Prostate gland (tissue), 2 donors: ENCODE measurements around the gene EPB41L2. TPM values are rescaled to one million over a fixed set of nuclear protein-coding genes. Genes with fewer than 3 reads are reported as not detected.

Experiments used
- DNase-seq: peaks from one replicate; pipeline ENCODE4 v3.0.0-alpha.2; 2019; ENCODE audit warnings: low spot score
- H3K27ac ChIP-seq, 2 donors: fragments of 200-600 bp; sonication (generic); 2 replicates each; pipeline ENCODE4 v1.5.1; 2017 to 2019
- H3K27me3 ChIP-seq: fragments of 200-600 bp; sonication (generic); replicated peaks from 2 replicates; pipeline ENCODE4 v1.5.1; 2019; ENCODE audit not compliant: insufficient read depth
- H3K36me3 ChIP-seq, 2 donors: fragments of 200-600 bp; sonication (generic); 1 replicate in 1 of 2; 2 replicates in 1 of 2; pipeline versions ENCODE4 v1.5.1 to v1.8.1; 2017 to 2019
- H3K4me1 ChIP-seq: fragments of 200-600 bp; sonication (generic); replicated peaks from 2 replicates; pipeline ENCODE4 v1.5.1; 2019
- H3K4me3 ChIP-seq, 2 donors: fragments of 200-600 bp; sonication (generic); 2 replicates each; pipeline ENCODE4 v1.5.1; 2017 to 2019
- H3K9me3 ChIP-seq: fragments of 200-600 bp; sonication (generic); 2 replicates; pipeline ENCODE4 v1.5.1; 2017
- POLR2A ChIP-seq: fragments of 450-650 bp; IDR thresholded peaks from one replicate; pipeline ENCODE4 v1.6.1; 2016; ENCODE audit warnings: antibody characterized with exemption, mild to moderate bottlenecking
- POLR2AphosphoS5 ChIP-seq: sonication (generic); formaldehyde crosslinking; IDR thresholded peaks from one replicate; pipeline ENCODE4 v1.6.1; 2017; ENCODE audit warnings: antibody characterized with exemption
- WGBS: methylation state at CpG from one replicate; pipeline ENCODE4 v1.1.5; 2018; 5-methylcytosine and 5-hydroxymethylcytosine counted together
- intact Hi-C: fragments of 100-400 bp; cut with DNase I; formaldehyde crosslinking; loops from one replicate; pipeline ENCODE4 v1.14.2; 2022
- total RNA-seq, 2 donors: library from RNA; depleted of rRNA; stranded (reverse); fragments of >200 nt; gene quantifications; one replicate each; pipeline ENCODE4 v1.1.0, GENCODE V29; 2016
- TF ChIP-seq, protein P1 (sequence below), 4 experiments: fragments of 200-600 bp in 2 of 4; fragments of 450-650 bp in 2 of 4; sonication (generic) in 2 of 4; IDR thresholded peaks; 1 replicate in 3 of 4; 2 replicates in 1 of 4; pipeline ENCODE4 v1.5.1; 2016 to 2019; ENCODE audit warnings: antibody characterized with exemption in 4 of 4, mild to moderate bottlenecking in 2 of 4, moderate library complexity in 2 of 4

The EPB41L2 gene
- total RNA-seq, 2 donors from 2014 or later, result 11.9 to 105 TPM

DNA sequence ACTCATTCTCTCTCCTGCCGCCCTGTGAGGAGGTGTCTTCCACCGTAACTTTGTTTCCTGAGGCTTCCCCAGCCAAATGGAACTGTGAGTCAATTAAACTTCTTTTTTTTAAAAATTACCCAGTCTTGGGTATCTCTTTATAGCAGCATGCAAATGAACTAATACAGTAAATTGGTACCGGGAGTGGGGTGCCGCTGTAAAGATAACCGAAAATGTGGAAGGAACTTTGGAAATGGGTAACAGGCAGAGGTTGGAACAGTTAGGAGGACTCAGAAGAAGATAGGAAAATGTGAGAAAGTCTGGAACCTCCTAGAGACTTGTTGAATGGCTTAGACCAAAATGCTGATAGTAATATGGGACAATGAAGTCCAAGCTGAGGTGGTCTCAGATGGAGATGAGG lies 55.8 kb downstream of the EPB41L2 start:
- no peaks in the 10 kb centered on the region for H3K9me3 ChIP-seq
- H3K4me3 ChIP-seq, result no peak overlapping the region
- no peak overlapping the region for H3K27ac ChIP-seq
- WGBS, result 85% methylated on average over 5 of the region's 5 CpGs
- no peak for DNase-seq
- H3K36me3 ChIP-seq, result no peaks in the 10 kb centered on the region
- TF ChIP-seq POLR2A (no peak), POLR2AphosphoS5 (no peak)
- TF ChIP-seq, protein P1, sequence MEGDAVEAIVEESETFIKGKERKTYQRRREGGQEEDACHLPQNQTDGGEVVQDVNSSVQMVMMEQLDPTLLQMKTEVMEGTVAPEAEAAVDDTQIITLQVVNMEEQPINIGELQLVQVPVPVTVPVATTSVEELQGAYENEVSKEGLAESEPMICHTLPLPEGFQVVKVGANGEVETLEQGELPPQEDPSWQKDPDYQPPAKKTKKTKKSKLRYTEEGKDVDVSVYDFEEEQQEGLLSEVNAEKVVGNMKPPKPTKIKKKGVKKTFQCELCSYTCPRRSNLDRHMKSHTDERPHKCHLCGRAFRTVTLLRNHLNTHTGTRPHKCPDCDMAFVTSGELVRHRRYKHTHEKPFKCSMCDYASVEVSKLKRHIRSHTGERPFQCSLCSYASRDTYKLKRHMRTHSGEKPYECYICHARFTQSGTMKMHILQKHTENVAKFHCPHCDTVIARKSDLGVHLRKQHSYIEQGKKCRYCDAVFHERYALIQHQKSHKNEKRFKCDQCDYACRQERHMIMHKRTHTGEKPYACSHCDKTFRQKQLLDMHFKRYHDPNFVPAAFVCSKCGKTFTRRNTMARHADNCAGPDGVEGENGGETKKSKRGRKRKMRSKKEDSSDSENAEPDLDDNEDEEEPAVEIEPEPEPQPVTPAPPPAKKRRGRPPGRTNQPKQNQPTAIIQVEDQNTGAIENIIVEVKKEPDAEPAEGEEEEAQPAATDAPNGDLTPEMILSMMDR (IDR thresholded peaks at IDR 0.05), result no peak
- H3K4me1 ChIP-seq, result no peaks in the 10 kb centered on the region
- no peaks in the 10 kb centered on the region for H3K27me3 ChIP-seq
- intact Hi-C loops, result no loop called here

DNA sequence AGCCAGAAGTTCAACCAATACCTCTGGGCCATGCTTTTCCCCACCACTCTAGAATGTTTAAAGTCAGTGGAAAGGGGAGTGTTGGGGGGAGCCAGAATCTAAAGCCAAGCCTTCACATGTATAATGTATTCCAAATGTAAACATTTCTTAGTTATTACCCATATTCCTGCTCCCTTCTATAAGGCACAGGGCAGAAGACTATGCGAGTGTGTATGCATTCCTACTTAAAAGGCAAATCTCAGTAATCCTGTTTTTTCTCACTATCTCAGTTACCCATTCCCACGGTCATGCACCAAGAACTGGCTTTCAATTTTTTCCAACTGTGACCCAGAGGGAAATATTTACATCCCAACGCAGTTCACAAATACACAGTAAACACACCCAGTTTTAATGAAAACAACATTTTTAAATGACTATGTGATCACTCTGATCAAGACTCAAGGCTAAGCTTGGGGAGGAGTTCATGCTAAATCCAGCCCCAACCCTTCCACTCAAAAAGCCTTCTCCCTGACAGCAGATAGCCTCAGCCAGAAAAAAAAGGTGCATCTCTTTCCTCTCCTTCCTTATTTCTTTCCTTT lies 57.5 kb downstream of the EPB41L2 start:
- H3K4me1 ChIP-seq, result no peaks in the 10 kb centered on the region
- no peaks in the 10 kb centered on the region for H3K36me3 ChIP-seq
- intact Hi-C loops, result no loop called here
- no peaks in the 10 kb centered on the region for H3K27me3 ChIP-seq
- no peak overlapping the region for H3K27ac ChIP-seq
- WGBS, result 92% methylated on average over 3 of the region's 3 CpGs
- TF ChIP-seq POLR2A (no peak), POLR2AphosphoS5 (no peak)
- TF ChIP-seq, protein P1 (IDR thresholded peaks at IDR 0.05), result no peak
- H3K4me3 ChIP-seq, result no peak overlapping the region
- H3K9me3 ChIP-seq, result no peaks in the 10 kb centered on the region
- no peak for DNase-seq

DNA sequence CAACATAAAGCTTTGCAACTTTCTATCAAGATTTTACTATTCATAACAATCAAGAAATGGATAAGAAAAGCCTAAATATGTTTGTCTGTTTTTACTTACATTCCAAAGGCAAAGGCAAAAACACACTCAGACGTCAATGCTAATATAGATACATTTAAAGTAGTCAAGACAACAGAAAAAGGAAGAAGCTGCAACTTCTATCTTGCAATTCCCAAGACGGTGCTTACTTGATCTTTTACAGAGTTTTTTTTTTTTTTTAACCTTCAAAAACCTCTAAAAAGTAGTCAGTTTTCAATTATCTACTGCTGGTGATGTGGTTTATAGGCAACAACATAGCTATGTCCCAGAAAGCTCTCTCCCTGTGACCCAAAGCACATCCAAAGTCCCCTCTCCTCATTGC lies 58.1 kb downstream of the EPB41L2 start:
- no peaks in the 10 kb centered on the region for H3K4me1 ChIP-seq
- no peak for TF ChIP-seq POLR2AphosphoS5
- TF ChIP-seq, protein P1 (IDR thresholded peaks at IDR 0.05), result no peak
- no peak for TF ChIP-seq POLR2A
- no peak overlapping the region for H3K27ac ChIP-seq
- no peaks in the 10 kb centered on the region for H3K9me3 ChIP-seq
- DNase-seq, result no peak
- no peak overlapping the region for H3K4me3 ChIP-seq
- H3K36me3 ChIP-seq, result no peaks in the 10 kb centered on the region
- intact Hi-C loops, result no loop called here
- 80% methylated on average over 2 of the region's 2 CpGs for WGBS
- no peaks in the 10 kb centered on the region for H3K27me3 ChIP-seq

DNA sequence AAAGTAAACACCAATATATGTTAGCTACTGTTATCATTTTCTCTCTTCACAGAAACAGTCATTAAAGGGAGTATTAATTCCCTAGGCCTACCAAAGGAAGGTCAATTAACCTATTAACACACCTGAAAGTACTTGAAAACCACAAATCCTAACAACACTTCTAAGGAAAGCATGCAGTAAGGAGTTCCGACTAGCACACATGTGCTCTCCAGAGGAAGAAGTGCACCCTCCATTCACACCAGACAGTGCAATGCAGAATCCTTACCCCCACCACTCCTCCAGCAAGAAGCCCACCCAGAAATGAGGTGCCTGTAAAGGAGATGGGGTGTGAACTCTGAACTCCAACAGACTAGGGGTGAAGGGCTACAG lies 58.7 kb downstream of the EPB41L2 start:
- Histone ChIP-seq H3K9me3 (no peaks in the 10 kb centered on the region), H3K36me3 (no peaks in the 10 kb centered on the region), H3K27me3 (no peaks in the 10 kb centered on the region), H3K4me3 (no peak overlapping the region), H3K27ac (no peak overlapping the region), H3K4me1 (no peaks in the 10 kb centered on the region)
- WGBS, result 100% methylated on average over 1 of the region's 1 CpG
- intact Hi-C loops, result no loop called here
- DNase-seq, result no peak
- TF ChIP-seq POLR2AphosphoS5, result no peak
- no peak for TF ChIP-seq POLR2A
- TF ChIP-seq, protein P1 (IDR thresholded peaks at IDR 0.05), result no peak

DNA sequence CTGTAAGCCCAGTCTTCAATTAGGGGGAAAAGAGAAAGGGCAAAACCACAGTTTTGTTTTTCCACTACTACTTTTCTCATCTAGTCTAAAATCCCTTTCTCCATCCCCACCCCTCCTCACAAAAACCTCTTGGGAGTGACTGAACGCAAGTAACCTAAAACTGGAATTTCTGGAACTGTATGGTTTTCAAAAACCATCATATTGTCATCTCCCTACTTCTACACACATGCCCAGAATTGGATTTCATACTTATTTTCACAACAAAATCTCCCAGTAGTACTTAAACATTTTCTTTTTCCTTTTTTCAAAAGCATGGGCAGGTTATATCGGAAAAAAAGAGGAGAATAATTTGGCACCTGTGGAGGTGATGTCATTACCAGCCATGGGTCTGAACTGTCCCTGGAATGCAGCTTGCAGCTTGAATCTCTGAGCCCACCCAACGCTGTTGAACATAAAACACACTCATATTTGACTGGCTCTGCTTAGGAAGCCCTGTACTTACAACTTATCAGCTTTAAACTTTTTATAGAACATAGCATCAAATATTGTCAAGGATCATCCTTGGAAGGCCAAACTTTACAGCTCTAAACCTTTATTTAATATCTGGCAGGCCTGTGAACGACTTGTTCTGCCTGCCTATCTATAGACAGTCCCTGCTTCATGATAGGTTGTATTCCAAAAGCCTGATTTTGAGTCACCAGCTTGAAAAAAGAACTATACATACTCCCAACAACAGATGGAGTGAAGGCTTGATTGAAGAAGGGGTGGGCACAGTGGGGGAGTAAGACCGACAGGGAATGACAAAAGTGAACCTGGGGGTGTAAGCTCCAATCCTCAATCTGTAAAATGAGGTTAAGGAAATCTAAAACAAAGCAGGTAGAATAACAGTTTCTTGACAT lies 59.3 kb downstream of the EPB41L2 start:
- intact Hi-C loops, result no loop called here
- Histone ChIP-seq H3K36me3 (no peaks in the 10 kb centered on the region), H3K4me1 (no peaks in the 10 kb centered on the region), H3K4me3 (no peak overlapping the region), H3K9me3 (no peaks in the 10 kb centered on the region), H3K27me3 (no peaks in the 10 kb centered on the region), H3K27ac (no peak overlapping the region)
- TF ChIP-seq, protein P1 (IDR thresholded peaks at IDR 0.05), result no peak
- TF ChIP-seq POLR2A (no peak), POLR2AphosphoS5 (no peak)
- no peak for DNase-seq
- 74% methylated on average over 5 of the region's 5 CpGs for WGBS
